HG03571 (cell line): Measurements from ENCODE around the gene PDPN.

ENCODE experiments used
- ATAC-seq: cut with Tn5 transposase; IDR thresholded peaks from one replicate; pipeline ENCODE4 v1.9.1; 2021; ENCODE audit not compliant: unreplicated experiment

PDPN gene

DNA sequence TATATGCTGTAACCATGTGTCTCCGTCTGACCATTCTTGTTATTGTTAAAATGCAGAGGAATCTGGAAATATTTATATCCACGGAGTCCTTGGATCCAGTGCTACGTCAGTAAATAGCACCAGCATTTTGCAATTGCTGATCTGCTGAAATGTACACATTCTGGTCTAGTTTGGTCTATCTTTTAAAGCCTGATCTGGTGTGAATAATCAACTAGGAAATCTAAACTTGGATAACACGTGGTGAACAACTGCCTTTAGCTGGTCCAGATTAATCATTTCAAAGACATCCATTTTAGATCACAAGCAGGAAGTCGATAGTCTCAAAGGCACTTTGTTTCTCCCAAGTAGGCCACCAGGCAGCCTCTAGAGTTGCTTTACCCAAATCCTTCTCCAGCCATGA lies 32.6 kb downstream of the PDPN start:
- ATAC-seq: no peak

DNA sequence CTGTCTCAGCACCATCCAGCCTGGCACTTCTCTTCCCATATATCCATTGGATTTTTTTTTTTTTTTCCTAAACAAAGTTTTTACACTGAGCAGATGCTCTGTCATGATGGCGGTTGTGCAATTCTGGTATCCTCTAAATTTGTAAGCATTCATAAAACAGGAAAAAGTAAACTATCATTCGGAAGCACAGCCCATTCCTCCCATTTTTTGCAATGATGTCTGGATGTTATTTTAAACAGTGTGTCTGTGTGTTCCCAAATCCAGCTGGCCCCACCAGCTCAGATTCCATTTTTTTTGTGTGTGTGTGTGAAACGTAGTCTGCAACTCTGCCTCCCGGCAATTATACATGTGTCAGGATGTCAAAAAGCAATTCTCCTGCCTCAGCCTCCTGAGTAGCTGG lies 33.5 kb downstream of the PDPN start:
- ATAC-seq: no peak

DNA sequence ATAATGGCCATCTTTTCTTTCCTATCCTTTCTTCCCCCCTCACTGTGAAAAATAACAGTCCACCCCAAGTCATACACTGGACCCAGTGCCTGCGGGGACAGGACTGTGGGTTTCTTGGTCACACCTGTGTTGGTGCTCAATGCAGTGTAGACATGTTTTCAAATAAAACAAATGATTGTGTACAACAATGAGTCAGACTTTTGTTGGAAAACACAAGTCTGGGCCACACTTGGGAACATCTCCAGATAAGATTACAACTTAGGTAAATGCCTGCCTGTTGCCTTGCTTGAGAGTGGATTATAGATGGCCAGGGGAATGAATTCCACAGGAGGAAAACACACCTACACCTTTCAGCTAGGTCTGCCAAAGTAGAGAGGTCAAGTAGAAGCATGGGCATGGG lies 34.1 kb downstream of the PDPN start:
- ATAC-seq: no peak

DNA sequence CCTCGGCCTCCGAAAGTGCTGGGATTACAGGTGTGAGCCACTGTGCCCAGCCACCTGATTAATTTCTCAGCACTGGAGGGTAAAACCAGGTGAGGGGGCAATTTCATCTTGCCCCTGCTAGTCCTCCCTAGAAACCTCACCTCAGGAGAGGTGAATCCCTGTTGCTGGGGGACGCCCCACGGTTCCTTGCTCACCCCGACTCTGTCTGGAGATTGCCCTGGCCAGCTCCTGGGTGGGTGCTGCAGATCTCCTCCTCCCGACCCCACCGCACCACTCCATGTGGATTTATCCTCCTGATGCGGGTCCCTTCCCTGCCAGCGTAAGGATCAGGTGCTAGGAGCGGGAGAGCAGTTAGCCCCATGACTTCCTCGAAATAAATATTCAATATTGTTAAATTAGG lies 34.9 kb downstream of the PDPN start:
- ATAC-seq: no peak

DNA sequence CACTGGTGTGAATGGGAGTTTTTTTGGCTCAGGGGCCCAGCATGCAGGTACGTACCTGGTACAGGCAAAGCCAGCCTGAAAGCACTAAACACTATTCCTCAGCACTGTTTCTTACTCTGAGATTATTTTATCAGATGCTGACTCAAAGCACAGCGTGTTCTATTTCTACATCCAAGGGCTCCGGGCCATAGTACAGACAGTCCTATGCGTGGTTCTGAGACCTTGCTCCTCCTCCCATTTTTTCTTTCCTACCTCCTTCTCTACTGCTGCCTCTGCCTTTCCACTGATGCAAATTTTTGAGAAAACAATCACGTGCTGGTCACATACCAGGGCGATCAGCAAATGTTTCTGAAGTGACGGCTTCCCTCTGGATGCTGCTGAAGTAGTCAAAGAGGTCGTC lies 36.3 kb downstream of the PDPN start:
- no peak for ATAC-seq

DNA sequence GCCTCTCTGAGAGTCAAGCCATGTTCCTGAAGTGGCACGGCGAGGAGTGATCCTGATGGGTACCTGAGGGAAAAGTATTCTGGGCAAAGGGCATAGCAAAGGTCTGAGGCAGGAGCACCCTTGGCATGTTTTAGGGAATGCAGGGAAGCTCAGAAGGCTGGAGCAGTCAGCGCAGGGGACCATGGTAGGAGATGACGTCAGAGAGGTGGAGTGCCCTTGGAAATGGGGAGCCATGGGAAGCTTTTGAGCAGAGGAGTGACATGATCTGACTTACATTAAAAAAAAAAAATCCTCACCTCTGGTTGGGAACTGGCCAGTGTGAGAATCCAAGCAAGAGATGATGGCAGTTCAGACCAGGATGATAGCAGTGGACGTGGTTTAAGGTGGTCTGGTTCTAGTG lies 37.2 kb downstream of the PDPN start:
- no peak for ATAC-seq

DNA sequence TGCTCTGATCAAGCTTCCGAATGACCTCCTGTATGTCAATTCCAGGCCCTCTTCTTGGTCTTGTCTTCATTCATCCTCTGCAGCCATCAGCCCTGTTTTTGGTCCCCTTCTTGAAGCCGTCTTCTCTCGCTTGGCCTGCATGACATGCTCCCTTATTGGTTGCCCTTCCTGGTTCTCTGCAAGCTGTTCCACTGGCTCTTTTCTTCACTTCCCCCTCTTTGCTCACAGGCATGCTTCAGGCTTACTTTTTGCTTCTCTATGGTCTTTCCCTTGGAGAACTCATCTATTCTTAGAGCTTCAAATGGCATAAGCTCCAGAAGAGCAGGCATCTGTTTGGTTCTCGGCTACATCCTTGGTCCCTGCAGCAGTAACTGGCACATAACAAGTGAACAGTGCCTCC lies 38.8 kb downstream of the PDPN start:
- ATAC-seq: no peak

DNA sequence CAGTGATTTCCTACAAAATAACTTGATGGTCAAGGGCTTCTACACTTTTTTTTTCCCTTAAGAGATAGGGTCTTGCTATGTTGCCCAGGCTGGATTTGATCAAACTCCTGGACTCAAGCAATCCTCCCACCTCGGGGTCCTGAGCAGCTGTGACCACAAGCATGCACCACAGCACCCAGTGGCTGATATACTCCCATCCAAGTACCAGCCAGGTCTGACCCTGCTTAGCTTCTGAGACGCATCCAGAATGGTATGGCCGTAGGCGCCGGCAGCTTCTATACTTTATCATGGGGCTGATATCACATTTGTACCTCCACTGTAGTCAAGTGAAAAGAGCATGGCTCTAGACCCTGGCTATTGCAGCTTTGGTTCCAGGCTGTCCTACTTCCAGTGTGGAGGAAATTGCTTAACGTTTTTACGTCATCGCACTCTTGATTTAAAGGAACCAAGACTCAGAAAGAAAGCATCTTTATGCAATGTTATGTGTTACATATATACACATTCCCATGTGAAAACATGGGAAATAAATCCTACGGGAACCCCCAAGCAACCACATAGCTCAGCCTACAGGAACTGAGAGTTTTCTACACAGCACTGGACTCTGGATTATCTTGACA lies 39.5 kb downstream of the PDPN start:
- no peak for ATAC-seq

DNA sequence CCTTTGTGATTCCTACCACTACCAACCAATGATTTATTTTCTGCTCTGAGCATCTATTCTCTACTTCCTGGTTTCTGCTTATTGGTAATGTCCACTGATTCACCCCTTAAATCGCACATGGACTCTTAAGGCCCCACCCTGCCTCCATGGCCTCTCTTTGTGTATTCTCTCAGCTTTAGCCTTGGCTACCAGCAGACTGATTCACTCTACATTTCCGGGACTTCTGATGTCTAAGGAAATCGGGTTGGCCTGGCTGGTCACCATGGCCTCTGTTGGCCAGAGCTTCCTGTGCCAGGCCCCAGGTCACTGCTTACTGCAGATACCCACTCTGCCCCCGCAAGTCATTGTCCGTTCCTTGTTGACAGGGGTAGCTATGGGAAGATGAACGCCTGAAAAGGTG lies 40.9 kb downstream of the PDPN start:
- ATAC-seq: no peak

DNA sequence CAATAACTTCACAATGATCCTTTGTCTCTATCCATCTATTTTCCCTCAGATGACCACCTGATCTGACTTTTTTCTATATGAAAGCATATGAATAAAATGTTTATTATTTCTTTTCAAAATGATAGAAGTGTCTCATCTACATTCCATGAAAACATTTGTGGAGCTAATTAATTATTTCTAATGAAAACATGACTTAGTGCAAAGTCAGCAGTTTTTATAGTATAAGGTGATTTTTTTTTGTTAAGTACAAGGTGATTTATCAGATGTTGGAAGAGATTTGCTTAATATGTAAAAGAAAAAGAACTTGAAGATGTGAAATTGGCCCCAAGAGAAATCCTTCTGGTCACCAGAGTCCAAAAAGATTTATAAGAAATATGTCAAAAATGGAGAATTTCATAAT lies 43.5 kb downstream of the PDPN start:
- ATAC-seq: no peak

DNA sequence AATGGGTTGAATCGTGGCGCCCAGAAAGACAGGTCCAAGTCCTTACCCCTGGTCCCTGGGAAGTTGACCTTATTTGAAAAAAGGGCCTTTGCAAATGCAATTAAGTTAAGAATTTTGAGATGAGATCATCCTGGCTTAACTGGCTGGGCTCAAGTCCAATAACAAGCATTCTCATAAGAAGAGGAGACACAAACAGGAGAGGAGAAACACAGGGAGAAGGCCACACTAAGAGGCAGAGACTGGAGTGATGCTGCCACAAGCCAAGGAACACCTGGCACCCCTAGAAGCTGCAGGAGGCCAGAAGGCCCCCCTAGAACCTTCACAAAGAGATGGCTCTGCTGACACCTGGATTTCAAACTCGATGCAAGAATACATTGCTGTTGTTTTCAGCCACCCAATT lies 44.6 kb downstream of the PDPN start:
- no peak for ATAC-seq

DNA sequence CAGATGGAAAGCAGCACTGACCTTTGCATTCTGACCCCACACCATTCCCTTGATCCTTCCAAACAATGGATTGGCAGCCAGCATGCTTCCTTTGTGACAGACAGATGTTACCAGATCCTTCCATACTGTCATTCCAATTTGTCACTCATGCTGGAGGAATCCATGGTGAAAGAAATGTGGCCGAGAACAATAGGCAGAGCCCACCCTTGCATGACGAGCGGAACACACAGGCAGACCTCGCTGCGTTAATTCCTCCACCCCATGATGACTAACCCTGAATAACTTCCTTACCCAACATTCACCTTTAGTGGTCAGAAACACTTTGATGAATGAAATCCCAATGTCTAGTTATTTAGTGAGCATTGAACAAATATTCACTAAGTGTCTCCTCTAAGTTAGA lies 45.1 kb downstream of the PDPN start:
- ATAC-seq: no peak

DNA sequence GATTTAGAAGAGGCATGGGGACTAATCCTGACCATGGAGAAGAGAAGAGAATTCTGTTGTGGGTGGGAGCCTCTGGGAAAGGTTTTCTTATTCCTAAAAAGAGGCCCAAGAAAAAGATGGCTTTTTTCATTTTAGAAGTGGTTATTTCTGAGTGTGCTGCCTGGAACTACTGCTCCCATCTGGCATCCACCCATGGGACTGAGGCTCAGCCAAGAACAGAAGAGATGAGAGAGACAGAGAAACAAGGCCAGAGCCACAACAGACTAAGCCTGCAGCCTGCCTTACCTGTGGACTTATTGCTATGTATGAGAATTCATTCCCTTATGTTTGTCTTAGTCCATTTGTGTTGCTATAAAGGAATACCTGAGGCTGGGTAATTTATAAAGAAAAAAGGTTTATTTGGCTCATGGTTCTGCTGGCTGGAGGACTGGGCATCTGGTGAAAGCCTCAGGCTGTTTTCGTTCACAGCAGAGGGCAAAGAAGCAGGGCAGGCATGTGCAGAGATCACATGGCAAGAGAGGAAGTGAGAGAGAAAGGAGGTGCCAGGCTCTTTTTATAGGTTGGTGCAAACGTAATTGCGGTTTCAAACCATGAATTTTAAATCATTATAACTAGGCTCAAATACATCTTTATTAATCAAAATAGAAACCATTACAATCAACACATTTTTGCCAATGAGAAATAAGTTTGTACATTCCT lies 58.8 kb downstream of the PDPN start:
- no peak for ATAC-seq

DNA sequence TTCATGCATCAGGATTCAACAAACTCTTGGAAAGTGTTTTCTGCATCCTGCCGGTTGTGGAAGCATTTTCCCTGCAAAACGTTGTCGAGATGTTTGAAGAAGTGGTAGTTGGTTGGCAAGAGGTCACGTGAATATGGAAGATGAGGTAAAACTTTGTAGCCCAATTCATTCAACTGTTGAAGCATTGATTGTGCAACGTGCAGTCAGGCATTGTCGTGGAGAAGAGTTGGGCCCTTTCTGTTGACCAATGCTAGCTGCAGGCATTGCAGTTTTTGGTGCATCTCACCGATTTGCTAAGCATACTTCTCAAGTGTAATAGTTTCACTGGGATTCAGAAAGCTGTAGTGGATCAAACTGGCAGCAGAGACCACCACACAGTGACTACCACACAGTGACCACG lies 59.4 kb downstream of the PDPN start:
- ATAC-seq: no peak

DNA sequence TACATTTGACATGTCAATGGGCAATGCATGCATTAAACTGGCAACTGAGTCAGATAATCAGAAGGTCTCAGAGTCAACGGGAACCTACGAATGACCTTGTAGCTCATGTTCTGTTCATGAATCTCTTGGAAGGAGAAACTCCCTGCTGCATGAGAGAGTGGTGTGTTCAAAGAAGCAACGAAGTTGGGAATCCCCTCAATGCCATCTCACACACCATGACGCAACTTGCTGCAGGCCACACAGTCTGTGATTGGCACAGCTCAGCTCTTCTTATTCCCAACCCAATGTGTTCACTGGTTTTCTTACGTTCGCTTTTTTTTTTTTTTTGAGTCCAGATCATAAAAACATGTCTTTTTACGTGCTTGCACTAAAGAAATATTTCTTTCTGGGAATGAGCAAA lies 62.9 kb downstream of the PDPN start:
- ATAC-seq: no peak

DNA sequence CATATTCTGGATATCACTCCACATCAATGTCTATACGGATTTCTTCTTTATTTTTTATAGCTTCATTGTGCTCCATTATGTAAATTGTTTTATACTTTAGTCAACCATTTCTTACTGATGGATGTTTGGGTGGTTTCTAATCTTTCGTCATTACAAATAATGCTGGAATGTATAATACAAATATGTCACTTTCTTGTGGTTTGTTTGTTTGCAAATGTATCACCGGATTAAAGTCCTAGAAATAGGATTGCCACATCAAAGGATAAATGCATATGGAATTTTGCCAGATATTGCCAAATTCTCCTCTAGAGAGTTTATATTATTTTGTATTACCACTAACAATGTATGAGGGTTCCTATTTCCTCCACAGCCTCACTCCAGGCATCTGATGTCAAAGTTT lies 67.6 kb downstream of the PDPN start:
- ATAC-seq: no peak

DNA sequence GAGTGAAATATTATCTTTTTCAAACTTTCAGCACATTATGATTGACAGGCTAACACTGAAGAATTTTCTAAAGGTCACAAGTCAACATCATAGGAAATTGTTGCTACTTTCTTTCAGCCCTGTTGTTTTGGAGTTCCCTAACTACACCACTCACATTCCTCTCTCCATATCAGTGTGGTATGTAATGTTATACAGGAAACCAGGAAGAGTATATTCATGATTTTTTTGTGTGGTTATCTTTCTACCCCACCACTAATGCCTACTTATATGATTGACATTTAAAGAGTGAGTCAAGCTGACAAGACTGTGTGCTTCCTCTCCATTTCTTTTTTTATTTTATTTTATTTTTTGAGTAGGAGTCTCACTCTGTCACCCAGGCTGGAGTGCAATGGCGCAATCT lies 68.6 kb downstream of the PDPN start:
- no peak for ATAC-seq

DNA sequence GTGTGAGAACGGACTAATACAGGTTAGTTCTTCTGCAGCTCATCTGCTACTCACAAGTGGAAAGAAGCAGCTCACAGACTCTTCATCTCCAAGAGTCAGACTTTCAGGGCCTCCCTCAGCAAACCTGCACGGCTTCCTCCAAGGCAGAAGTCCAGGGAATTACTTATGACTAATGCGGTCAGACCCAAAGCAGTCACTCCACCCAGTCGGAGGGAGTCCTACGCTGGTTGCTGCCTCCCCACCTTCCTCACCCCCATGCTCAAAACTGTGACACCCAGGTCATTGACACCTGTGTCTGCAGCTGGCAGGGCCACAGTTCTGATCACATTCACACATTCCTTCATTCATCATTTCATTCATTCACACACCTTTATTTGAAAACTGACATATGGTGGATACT lies 77.9 kb downstream of the PDPN start:
- no peak for ATAC-seq

DNA sequence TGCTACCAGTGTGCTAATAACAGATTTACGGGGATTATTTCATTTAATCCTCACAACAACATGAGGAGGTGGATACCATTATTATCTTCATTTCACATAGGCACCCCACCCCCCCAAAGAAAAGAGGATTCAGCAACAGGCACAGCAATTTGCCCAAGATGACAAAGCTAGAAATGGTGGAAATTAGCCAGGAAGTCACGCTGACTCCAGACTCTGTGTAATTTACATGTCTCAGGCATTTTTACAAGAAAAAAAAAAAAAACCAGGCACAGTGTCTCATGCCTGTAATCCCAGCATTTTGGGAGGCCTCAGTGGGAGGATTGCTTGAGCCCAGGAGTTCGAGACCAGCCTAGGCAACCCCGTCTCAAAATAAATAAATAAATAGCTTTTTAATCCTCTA lies 78.9 kb downstream of the PDPN start:
- no peak for ATAC-seq

DNA sequence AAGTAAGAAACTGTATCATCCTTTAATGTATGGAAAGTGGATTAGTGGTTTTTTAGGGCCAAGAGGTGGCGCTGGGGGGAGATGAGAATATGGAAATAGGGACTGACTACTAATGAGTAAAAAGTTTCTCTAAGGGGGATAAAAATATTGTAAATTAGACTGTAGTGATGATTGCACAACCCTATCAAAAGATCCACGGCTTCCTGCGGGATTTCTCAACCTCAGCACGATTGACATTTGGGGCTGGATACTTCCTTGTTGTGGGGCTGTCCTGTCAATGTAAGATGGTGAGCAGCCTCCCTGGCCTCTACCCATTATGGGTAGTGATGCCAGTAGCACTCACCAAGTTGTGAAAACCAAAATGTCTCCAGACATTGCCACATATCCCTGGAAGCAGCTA lies 80.3 kb downstream of the PDPN start:
- ATAC-seq: no peak

DNA sequence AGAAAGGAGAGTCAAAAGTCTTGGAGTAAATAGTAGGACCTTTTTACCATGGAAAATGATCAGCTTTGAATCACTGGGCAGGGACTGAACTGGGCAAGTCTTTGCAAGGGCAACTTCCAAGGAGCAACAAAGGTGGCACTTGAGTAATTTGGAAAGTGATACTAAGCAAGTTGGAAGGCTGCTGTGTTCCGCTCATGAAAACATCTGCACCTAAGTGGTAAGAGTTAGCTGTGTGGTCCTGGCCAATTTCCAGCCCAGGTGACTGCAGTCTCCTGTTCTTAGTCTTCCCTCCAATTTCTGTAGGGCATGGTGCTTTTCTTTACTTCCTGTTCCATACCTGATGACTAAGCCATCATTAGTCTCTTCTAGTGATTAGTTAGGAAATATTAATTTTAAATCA lies 80.8 kb downstream of the PDPN start:
- ATAC-seq: no peak

DNA sequence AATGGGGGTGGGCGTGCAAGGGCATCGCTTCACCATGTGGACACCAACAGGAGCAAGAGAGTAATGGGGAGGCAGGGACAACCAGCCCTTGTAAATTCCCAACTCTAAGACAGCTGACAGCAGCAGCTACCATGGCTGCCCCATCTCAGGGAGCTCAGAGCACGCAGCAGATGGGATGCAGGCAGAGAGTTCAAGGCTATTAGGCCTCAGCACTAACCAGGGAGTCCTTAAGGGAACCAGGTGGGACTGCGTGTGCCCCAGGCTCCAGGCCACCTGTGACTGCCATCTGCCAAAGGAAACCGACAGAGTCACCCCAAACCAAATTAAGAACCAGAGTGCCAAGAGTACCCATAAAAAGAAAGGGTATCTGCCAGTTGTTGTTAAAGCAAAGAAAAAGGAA lies 82.7 kb downstream of the PDPN start:
- ATAC-seq: no peak
